Neural crest cell (in vitro differentiated cells): ENCODE results near the gene NOD1. TPM values are rescaled to one million over a fixed set of nuclear protein-coding genes. Genes with fewer than 3 reads are reported as not detected.

Experiments
- DNase-seq: peaks from one replicate; pipeline ENCODE4 v3.0.0; 2021; ENCODE audit warnings: low read depth, mixed read lengths, low spot score
- H3K27ac Mint-ChIP-seq: one replicate; pipeline ENCODE4 v1.8.0; 2021; ENCODE audit warnings: mild to moderate bottlenecking, mixed read lengths; ENCODE audit not compliant: unreplicated experiment
- H3K27me3 Mint-ChIP-seq: 2 replicates; pipeline ENCODE4 v1.8.0; 2021; ENCODE audit warnings: low read depth, mild to moderate bottlenecking, mixed read lengths
- H3K36me3 Mint-ChIP-seq: 2 replicates; pipeline ENCODE4 v1.8.0; 2021; ENCODE audit warnings: low read depth, mild to moderate bottlenecking, mixed read lengths
- H3K4me1 Mint-ChIP-seq: 2 replicates; pipeline ENCODE4 v1.8.0; 2021; ENCODE audit warnings: mixed read lengths
- H3K4me3 Mint-ChIP-seq: one replicate; pipeline ENCODE4 v1.8.0; 2021; ENCODE audit warnings: mild to moderate bottlenecking, mixed read lengths
- H3K9me3 Mint-ChIP-seq: 2 replicates; pipeline ENCODE4 v1.8.0; 2021; ENCODE audit warnings: mixed read lengths
- total RNA-seq: library from RNA; stranded (reverse); gene quantifications from 2 replicates; pipeline ENCODE4 v1.2.1, GENCODE V29; 2021
- TF ChIP-seq, protein P1 (sequence below): fragments of 200-600 bp; sonication (generic); conservative IDR thresholded peaks from 2 replicates; pipeline ENCODE4 v1.5.0; 2021; ENCODE audit warnings: antibody characterized with exemption, mild to moderate bottlenecking

NOD1 gene
- total RNA-seq, 1 donor from 2014 or later, result 8.1 TPM

DNA sequence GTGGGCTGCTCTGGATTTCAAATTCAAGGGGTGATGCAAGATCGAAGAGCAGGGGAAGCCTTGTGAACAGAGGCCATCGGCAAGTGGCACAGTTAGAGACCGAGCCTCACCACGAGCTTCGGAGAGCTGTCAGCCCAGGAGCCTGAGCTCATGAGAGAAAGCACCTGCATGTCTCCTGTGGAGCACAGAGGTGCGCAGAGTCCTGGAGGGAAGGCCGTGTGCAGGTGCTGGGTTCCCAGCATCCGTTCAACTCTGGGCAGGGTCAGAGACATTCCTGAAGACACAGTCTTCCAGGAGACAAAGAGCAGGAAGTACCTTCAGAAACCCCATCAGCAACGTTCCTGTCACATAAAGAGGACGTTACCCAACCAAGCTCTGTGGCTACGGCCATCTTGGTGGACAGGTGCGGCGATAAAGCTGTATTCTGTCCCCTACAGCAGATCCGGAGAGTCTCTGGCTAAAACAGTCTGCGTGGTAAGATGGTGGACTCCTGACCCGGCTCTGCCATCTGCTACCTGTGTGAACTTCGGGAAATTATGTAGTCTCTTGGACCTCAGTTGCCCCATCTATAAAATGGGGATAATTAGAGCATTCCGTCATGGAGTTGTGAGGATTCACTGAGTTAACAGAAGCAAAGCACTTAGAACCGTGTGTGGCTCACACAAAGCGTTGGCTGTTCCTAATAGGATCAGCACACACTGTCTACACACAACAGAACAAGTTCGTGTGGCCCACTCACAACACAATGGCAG lies 40.6 kb downstream of the NOD1 start:
- TF ChIP-seq, protein P1, sequence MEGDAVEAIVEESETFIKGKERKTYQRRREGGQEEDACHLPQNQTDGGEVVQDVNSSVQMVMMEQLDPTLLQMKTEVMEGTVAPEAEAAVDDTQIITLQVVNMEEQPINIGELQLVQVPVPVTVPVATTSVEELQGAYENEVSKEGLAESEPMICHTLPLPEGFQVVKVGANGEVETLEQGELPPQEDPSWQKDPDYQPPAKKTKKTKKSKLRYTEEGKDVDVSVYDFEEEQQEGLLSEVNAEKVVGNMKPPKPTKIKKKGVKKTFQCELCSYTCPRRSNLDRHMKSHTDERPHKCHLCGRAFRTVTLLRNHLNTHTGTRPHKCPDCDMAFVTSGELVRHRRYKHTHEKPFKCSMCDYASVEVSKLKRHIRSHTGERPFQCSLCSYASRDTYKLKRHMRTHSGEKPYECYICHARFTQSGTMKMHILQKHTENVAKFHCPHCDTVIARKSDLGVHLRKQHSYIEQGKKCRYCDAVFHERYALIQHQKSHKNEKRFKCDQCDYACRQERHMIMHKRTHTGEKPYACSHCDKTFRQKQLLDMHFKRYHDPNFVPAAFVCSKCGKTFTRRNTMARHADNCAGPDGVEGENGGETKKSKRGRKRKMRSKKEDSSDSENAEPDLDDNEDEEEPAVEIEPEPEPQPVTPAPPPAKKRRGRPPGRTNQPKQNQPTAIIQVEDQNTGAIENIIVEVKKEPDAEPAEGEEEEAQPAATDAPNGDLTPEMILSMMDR, result no peak
- no peak overlapping the region for H3K4me3 Mint-ChIP-seq
- H3K27ac Mint-ChIP-seq, result no peak overlapping the region
- H3K36me3 Mint-ChIP-seq, result peaks cover 33% of the 10 kb centered on the region
- H3K9me3 Mint-ChIP-seq, result peaks cover 4% of the 10 kb centered on the region
- no peak for DNase-seq
- H3K4me1 Mint-ChIP-seq, result no peaks in the 10 kb centered on the region
- no peaks in the 10 kb centered on the region for H3K27me3 Mint-ChIP-seq

DNA sequence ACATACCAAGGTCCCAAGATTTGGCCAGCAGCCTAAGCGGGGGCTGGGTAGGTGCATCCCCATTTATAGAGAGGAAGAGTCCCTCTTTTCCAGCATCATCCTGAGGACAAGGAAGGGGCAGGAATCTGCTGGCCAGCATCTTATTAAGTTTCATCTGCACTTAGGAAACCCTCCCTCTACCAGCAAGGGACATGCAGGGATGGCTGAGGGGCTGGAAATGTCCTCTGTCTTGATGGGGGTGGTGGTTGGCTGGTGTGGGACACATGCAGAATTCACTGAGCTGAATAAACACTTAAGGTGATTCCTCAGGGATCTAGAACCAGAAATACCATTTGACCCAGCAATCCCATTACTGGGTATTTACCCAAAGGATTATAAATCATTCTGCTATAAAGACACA lies 42.1 kb downstream of the NOD1 start:
- Mint-ChIP-seq H3K27me3 (no peaks in the 10 kb centered on the region), H3K36me3 (peaks cover 33% of the 10 kb centered on the region), H3K27ac (no peak overlapping the region), H3K4me3 (no peak overlapping the region), H3K4me1 (no peaks in the 10 kb centered on the region), H3K9me3 (peaks cover 4% of the 10 kb centered on the region)
- TF ChIP-seq, protein P1, result no peak
- no peak for DNase-seq

DNA sequence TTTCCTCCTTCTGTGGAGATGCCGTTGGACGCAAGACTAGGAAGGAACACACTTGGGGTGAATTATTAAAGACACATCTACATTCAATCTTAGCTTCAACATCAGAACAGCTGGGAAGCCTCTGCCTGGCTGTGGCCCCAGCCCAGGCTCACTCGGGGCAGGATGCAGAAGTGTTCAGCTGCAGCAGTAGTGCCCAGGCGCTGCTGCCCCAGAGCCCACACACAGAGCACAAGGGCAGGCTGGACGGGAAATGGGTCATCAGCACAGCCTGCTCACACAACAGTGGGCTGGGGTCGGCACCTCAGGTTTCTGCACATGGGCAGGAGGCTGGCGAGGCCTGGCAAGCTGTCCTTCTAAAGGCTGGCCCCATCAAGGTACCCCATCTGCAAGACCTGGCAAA lies 42.5 kb downstream of the NOD1 start:
- TF ChIP-seq, protein P1, result no peak
- peaks cover 33% of the 10 kb centered on the region for H3K36me3 Mint-ChIP-seq
- H3K27ac Mint-ChIP-seq, result no peak overlapping the region
- DNase-seq, result no peak
- no peak overlapping the region for H3K4me3 Mint-ChIP-seq
- peaks cover 2% of the 10 kb centered on the region for H3K4me1 Mint-ChIP-seq
- H3K9me3 Mint-ChIP-seq, result peaks cover 4% of the 10 kb centered on the region
- no peaks in the 10 kb centered on the region for H3K27me3 Mint-ChIP-seq

DNA sequence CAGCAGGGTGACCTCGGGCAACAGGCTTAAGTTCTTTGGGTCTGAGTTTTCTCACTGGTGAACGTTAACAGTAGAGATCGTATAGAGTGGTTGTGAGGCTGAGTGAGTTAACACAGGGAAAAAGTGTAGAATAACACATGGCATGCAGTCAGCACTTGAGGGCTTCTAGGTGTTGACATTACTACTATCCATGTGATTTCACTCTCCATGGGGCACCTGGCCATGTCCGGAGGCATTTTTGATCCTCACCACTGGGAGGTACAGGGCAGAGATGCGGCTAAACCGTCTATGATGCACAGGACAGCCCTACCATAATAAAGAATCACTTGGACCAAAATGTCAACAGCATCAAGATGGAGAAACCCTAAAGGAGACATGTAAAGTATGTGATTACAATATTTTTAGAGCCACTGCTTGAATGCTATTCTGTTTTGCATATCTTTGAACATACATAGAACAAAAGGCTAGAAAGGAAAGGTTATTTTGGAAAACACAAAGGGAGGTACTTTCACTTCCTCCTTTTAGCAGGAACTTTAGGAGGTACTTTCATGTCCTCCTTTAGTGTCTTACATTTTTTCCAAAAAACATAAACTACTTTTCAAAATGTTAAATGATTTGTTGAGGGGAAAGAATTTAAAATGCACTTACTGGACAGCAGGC lies 44.3 kb downstream of the NOD1 start:
- H3K27me3 Mint-ChIP-seq, result no peaks in the 10 kb centered on the region
- peaks cover 33% of the 10 kb centered on the region for H3K36me3 Mint-ChIP-seq
- TF ChIP-seq, protein P1, result no peak
- no peak overlapping the region for H3K4me3 Mint-ChIP-seq
- H3K27ac Mint-ChIP-seq, result no peak overlapping the region
- no peak for DNase-seq
- peaks cover 11% of the 10 kb centered on the region for H3K4me1 Mint-ChIP-seq
- H3K9me3 Mint-ChIP-seq, result peaks cover 4% of the 10 kb centered on the region

DNA sequence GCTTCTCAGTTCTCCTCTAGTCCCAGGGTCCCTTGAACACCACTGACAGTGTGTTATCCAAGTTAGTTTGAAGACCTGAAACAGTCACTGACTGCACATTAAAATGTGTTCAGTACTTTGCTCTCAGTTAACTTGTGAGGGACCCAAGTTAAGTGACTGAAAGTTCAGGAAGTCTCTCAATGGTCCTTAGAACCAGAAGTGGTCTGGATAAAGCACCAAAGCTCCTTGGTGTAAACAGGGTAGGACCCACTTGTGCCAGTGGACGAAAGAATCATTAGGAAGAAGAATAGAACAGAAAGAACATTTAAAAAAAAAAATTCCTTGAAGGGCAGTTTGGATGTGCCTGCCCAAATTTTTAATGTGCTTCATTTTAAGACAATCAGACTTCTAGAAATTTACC lies 45.1 kb downstream of the NOD1 start:
- Mint-ChIP-seq H3K9me3 (no peaks in the 10 kb centered on the region), H3K27ac (no peak overlapping the region), H3K4me3 (no peak overlapping the region), H3K36me3 (peaks cover 27% of the 10 kb centered on the region), H3K4me1 (peaks cover 11% of the 10 kb centered on the region), H3K27me3 (no peaks in the 10 kb centered on the region)
- TF ChIP-seq, protein P1, result no peak
- no peak for DNase-seq
